AG09309 (cell line): ENCODE data around the gene GSAP.

ENCODE experiments used
- DNase-seq: peaks from one replicate; pipeline ENCODE4 v3.0.0-alpha.2; 2010; ENCODE audit warnings: low read depth
- H3K4me3 ChIP-seq: 2 replicates; pipeline ENCODE4 v1.5.1; 2011; ENCODE audit warnings: mild to moderate bottlenecking, low read depth, low read length, moderate library complexity; ENCODE audit not compliant: control insufficient read depth
- TF ChIP-seq, protein P1 (sequence below): IDR thresholded peaks from 2 replicates; pipeline ENCODE4 v1.5.1; 2011; ENCODE audit warnings: mild to moderate bottlenecking, low read depth, low read length, inconsistent platforms; ENCODE audit not compliant: insufficient read depth, control insufficient read depth; ENCODE audit errors: missing control alignments

The GSAP gene

GRCh38 chr7:77295549-77295948, 120.6 kb downstream of the GSAP start:
- DNase-seq = no peak
- no peak overlapping the region for H3K4me3 ChIP-seq
- TF ChIP-seq, protein P1, sequence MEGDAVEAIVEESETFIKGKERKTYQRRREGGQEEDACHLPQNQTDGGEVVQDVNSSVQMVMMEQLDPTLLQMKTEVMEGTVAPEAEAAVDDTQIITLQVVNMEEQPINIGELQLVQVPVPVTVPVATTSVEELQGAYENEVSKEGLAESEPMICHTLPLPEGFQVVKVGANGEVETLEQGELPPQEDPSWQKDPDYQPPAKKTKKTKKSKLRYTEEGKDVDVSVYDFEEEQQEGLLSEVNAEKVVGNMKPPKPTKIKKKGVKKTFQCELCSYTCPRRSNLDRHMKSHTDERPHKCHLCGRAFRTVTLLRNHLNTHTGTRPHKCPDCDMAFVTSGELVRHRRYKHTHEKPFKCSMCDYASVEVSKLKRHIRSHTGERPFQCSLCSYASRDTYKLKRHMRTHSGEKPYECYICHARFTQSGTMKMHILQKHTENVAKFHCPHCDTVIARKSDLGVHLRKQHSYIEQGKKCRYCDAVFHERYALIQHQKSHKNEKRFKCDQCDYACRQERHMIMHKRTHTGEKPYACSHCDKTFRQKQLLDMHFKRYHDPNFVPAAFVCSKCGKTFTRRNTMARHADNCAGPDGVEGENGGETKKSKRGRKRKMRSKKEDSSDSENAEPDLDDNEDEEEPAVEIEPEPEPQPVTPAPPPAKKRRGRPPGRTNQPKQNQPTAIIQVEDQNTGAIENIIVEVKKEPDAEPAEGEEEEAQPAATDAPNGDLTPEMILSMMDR = no peak

DNA sequence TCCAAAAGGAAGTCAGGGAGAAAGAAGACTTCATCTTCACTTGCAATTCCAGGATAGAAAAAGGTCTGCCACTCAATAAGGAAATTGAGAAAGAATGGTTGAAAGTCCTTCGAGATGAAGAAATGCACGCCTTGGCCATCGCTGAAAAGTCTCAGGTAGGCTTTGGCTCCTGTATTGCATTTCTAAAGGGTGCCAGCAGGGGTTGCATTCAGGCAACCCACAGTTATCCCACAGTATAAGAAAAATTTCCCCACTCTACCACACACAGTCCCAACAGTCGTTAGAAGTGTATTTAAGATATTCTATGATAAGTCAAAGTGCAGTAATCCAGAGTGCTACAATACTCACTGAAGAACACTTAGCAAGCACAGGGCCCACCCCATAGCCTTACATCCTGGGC, 123.1 kb downstream of the GSAP start:
- no peak overlapping the region for H3K4me3 ChIP-seq
- TF ChIP-seq, protein P1 = no peak
- no peak for DNase-seq

DNA sequence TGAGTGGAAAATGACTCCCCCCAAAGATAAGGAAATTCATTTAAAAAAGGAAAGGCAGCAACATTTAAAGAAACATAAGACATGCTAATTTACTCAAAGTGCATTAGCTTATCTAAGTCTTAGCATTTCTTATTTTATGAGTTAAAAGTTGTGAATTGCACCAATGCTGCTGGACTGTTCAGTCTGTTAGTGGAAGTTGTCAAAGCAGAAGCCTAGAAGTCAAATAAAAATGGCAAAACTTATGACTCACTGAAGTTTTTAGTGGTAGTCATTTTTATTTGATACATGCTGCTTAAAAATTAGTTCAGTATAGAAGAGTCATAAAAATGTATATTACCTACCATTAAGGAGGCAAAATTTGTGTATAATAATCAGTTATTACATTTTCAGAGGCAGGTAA, 125.7 kb downstream of the GSAP start:
- TF ChIP-seq, protein P1 = no peak
- DNase-seq = no peak
- no peak overlapping the region for H3K4me3 ChIP-seq

DNA sequence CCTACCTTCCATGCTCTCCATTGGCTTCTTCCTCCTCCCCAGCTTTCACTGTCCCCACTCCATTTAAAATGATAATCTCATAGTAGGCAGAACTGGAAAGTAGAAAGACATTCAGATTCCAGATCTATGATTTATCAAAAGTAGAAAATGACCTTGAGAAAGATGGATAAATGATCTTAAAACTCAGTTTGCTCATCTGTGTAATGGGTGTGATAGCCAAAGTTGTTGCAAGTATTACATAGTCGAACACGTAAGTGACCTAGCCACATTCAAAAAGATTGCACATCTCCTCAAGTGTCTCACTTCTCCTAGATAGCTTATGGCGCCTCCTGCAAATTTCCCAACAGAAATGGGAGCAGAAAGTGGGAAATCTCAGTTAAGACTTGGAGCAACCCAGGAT, 126.8 kb downstream of the GSAP start:
- TF ChIP-seq, protein P1 = no peak
- H3K4me3 ChIP-seq = no peak overlapping the region
- DNase-seq = no peak

- TF ChIP-seq, protein P1 = no peak
- no peak overlapping the region for H3K4me3 ChIP-seq
- DNase-seq = no peak
Observed at GRCh38 chr7:77288676-77289320, 127.4 kb downstream of the GSAP start.

DNA sequence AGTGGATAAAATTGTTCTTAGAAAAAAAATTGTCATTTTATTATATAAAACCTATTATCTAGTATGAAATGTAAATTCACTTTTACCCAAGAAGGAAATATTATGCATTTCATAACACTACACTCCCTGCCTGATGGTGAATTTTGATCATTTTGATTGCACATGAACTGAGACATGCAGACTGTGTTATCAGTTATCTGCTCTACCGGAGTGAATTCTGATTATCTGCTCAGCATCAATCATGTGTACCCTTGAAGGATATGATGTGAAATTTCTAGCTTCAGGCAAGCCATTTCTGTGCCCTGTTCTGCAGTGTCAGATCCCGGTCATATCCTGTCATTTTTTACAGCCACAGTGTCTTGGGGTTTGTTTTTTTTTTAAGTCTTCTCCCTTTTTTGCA, 131.5 kb downstream of the GSAP start:
- TF ChIP-seq, protein P1 = no peak
- DNase-seq = no peak
- H3K4me3 ChIP-seq = no peak overlapping the region
